ENCODE results near the gene SLC50A1.
"Not testable (repeated sequence)": the region's sequence is repeated elsewhere in the genome, so short reads cannot be mapped to it uniquely, and the experiment has no call there.

SLC50A1 gene

GRCh38 chr1:155145491-155145890, 9.8 kb downstream of the SLC50A1 start:
- Histone ChIP-seq H4K20me1 (ENCODE audit: insufficient read depth, low read length) (no peaks in the 10 kb centered on the region), H3K4me2 (ENCODE audit: low read depth, low read length) (no peak overlapping the region), H3K4me3 (ENCODE audit: low read length) (no peak overlapping the region), H3K79me2 (ENCODE audit: low read length) (no peaks in the 10 kb centered on the region), H3K27ac (ENCODE audit: low read length) (no peak overlapping the region), H3K36me3 (replicated peaks; ENCODE audit: insufficient read depth, low read length) (no peaks in the 10 kb centered on the region), H3K27me3 (replicated peaks; ENCODE audit: insufficient read depth, low read length) (peaks cover 89% of the 10 kb centered on the region), H2AFZ (ENCODE audit: low read length) (no peak overlapping the region), H3K9me2 (replicated peaks; ENCODE audit: insufficient read depth, low read length) (no peaks in the 10 kb centered on the region), H3K9me3 (replicated peaks; ENCODE audit: insufficient read depth, low read length) (no peaks in the 10 kb centered on the region), H3K9ac (ENCODE audit: low read length) (no peak overlapping the region), H3K4me1 (ENCODE audit: low read length) (no peaks in the 10 kb centered on the region), H3F3A (ENCODE audit: insufficient read depth, low read length) (no peaks in the 10 kb centered on the region)
- no peak for DNase-seq
- TF ChIP-seq CTCF (IDR thresholded peaks at IDR 0.05; ENCODE audit: low read length), result peak; percentile 25
- TF ChIP-seq EZH2 (optimal IDR thresholded peaks at IDR 0.05; ENCODE audit: low read depth, low read length), result no peak

GRCh38 chr1:155155996-155156643, 20.5 kb downstream of the SLC50A1 start:
- not testable (repeated sequence) for H3K79me2 ChIP-seq (ENCODE audit: low read length); H2AFZ ChIP-seq (ENCODE audit: low read length); H3K9me3 ChIP-seq (replicated peaks; ENCODE audit: insufficient read depth, low read length); H3K27ac ChIP-seq (ENCODE audit: low read length); H3F3A ChIP-seq (ENCODE audit: insufficient read depth, low read length); H3K4me2 ChIP-seq (ENCODE audit: low read depth, low read length); H3K9me2 ChIP-seq (replicated peaks; ENCODE audit: insufficient read depth, low read length); DNase-seq; H4K20me1 ChIP-seq (ENCODE audit: insufficient read depth, low read length); H3K9ac ChIP-seq (ENCODE audit: low read length); H3K4me1 ChIP-seq (ENCODE audit: low read length); H3K36me3 ChIP-seq (replicated peaks; ENCODE audit: insufficient read depth, low read length); H3K4me3 ChIP-seq (ENCODE audit: low read length)
- H3K27me3 ChIP-seq (replicated peaks; ENCODE audit: insufficient read depth, low read length), result peaks cover 53% of the 10 kb centered on the region

GRCh38 chr1:155158991-155159390, 23.3 kb downstream of the SLC50A1 start:
- peaks cover 35% of the 10 kb centered on the region for H3K27me3 ChIP-seq (replicated peaks; ENCODE audit: insufficient read depth, low read length)
- no peaks in the 10 kb centered on the region for H3K79me2 ChIP-seq (ENCODE audit: low read length)
- no peak overlapping the region for H3K9ac ChIP-seq (ENCODE audit: low read length)
- H4K20me1 ChIP-seq (ENCODE audit: insufficient read depth, low read length), result no peaks in the 10 kb centered on the region
- no peaks in the 10 kb centered on the region for H3K4me1 ChIP-seq (ENCODE audit: low read length)
- no peak overlapping the region for H3K4me3 ChIP-seq (ENCODE audit: low read length)
- no peaks in the 10 kb centered on the region for H3K36me3 ChIP-seq (replicated peaks; ENCODE audit: insufficient read depth, low read length)
- H3K9me2 ChIP-seq (replicated peaks; ENCODE audit: insufficient read depth, low read length), result no peaks in the 10 kb centered on the region
- H3K27ac ChIP-seq (ENCODE audit: low read length), result no peak overlapping the region
- no peaks in the 10 kb centered on the region for H3K9me3 ChIP-seq (replicated peaks; ENCODE audit: insufficient read depth, low read length)
- DNase-seq, result no peak
- TF ChIP-seq EZH2phosphoT487 (IDR thresholded peaks at IDR 0.05; ENCODE audit: low read length) (no peak), CTCF (IDR thresholded peaks at IDR 0.05; ENCODE audit: low read length) (no peak), EZH2 (optimal IDR thresholded peaks at IDR 0.05; ENCODE audit: low read depth, low read length) (no peak)
- no peaks in the 10 kb centered on the region for H3F3A ChIP-seq (ENCODE audit: insufficient read depth, low read length)
- no peak overlapping the region for H2AFZ ChIP-seq (ENCODE audit: low read length)
- H3K4me2 ChIP-seq (ENCODE audit: low read depth, low read length), result no peak overlapping the region

GRCh38 chr1:155160128-155160527, 24.5 kb downstream of the SLC50A1 start:
- Histone ChIP-seq H4K20me1 (ENCODE audit: insufficient read depth, low read length) (no peaks in the 10 kb centered on the region), H3K4me1 (ENCODE audit: low read length) (no peaks in the 10 kb centered on the region), H3K36me3 (replicated peaks; ENCODE audit: insufficient read depth, low read length) (no peaks in the 10 kb centered on the region), H3K9me3 (replicated peaks; ENCODE audit: insufficient read depth, low read length) (no peaks in the 10 kb centered on the region), H3K9me2 (replicated peaks; ENCODE audit: insufficient read depth, low read length) (no peaks in the 10 kb centered on the region), H2AFZ (ENCODE audit: low read length) (no peak overlapping the region), H3K4me3 (ENCODE audit: low read length) (no peak overlapping the region), H3K27ac (ENCODE audit: low read length) (no peak overlapping the region), H3K27me3 (replicated peaks; ENCODE audit: insufficient read depth, low read length) (peaks cover 29% of the 10 kb centered on the region), H3K9ac (ENCODE audit: low read length) (no peak overlapping the region), H3F3A (ENCODE audit: insufficient read depth, low read length) (no peaks in the 10 kb centered on the region), H3K4me2 (ENCODE audit: low read depth, low read length) (no peak overlapping the region), H3K79me2 (ENCODE audit: low read length) (no peaks in the 10 kb centered on the region)
- DNase-seq, result no peak
- TF ChIP-seq EZH2 (optimal IDR thresholded peaks at IDR 0.05; ENCODE audit: low read depth, low read length) (no peak), CTCF (IDR thresholded peaks at IDR 0.05; ENCODE audit: low read length) (no peak), EZH2phosphoT487 (IDR thresholded peaks at IDR 0.05; ENCODE audit: low read length) (no peak)

GRCh38 chr1:155162631-155163030, 27.0 kb downstream of the SLC50A1 start:
- H3K79me2 ChIP-seq (ENCODE audit: low read length); H3K4me2 ChIP-seq (ENCODE audit: low read depth, low read length); H3F3A ChIP-seq (ENCODE audit: insufficient read depth, low read length); H3K9ac ChIP-seq (ENCODE audit: low read length); H3K9me3 ChIP-seq (replicated peaks; ENCODE audit: insufficient read depth, low read length); H2AFZ ChIP-seq (ENCODE audit: low read length); H3K4me1 ChIP-seq (ENCODE audit: low read length); H4K20me1 ChIP-seq (ENCODE audit: insufficient read depth, low read length); H3K4me3 ChIP-seq (ENCODE audit: low read length); H3K9me2 ChIP-seq (replicated peaks; ENCODE audit: insufficient read depth, low read length); H3K27ac ChIP-seq (ENCODE audit: low read length); H3K36me3 ChIP-seq (replicated peaks; ENCODE audit: insufficient read depth, low read length); DNase-seq: not testable (repeated sequence)
- peaks cover 17% of the 10 kb centered on the region for H3K27me3 ChIP-seq (replicated peaks; ENCODE audit: insufficient read depth, low read length)

- not testable (repeated sequence) for H3K4me3 ChIP-seq (ENCODE audit: low read length)
These were observed 28.1 kb downstream of the SLC50A1 start for GRCh38 chr1:155163785-155164184.

More at GRCh38 chr1:155163785-155164184, 28.1 kb downstream of the SLC50A1 start:
- H3K9ac ChIP-seq (ENCODE audit: low read length); H3K9me3 ChIP-seq (replicated peaks; ENCODE audit: insufficient read depth, low read length); DNase-seq; H4K20me1 ChIP-seq (ENCODE audit: insufficient read depth, low read length); H2AFZ ChIP-seq (ENCODE audit: low read length); H3F3A ChIP-seq (ENCODE audit: insufficient read depth, low read length); H3K36me3 ChIP-seq (replicated peaks; ENCODE audit: insufficient read depth, low read length); H3K27ac ChIP-seq (ENCODE audit: low read length); H3K9me2 ChIP-seq (replicated peaks; ENCODE audit: insufficient read depth, low read length); H3K4me2 ChIP-seq (ENCODE audit: low read depth, low read length); H3K79me2 ChIP-seq (ENCODE audit: low read length); H3K4me1 ChIP-seq (ENCODE audit: low read length): not testable (repeated sequence)
- H3K27me3 ChIP-seq (replicated peaks; ENCODE audit: insufficient read depth, low read length), result peaks cover 14% of the 10 kb centered on the region

Measured in MM.1S (cell line).